Activated CD4-positive, alpha-beta T cell treated with anti-CD3 and anti-CD28 coated beads, Interleukin-2, amount 50 U/mL, for 24 hours (primary cell): ENCODE measurements around the gene DGUOK.

Experiments
- DNase-seq, 2 donors: peaks; one replicate each; pipeline ENCODE4 v3.0.0-alpha.2; 2020; ENCODE audit warnings: low read depth in 1 of 2, low spot score in 1 of 2

DGUOK gene

DNA sequence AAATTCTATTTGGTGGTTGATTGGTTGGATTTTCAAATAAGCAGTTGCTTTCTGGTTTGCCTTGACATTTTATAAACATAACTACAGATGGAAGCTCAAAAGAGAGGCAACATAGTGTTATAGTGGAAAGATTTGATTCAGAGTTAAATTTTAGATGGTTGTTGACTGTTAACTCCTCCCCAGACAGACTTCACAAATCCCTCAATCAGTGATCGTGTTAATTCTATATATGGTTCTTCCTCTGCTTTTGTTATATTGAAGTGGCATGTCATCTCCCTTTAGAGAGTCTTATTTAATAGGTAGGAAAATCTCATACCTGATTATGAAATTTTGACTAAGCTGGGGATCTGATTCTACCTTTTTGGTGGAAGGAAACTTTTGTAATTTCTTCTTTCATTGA, 19.5 kb downstream of the DGUOK start:
- DNase-seq = no peak

- no peak for DNase-seq
These were observed 20.0 kb downstream of the DGUOK start for GRCh38 chr2:73946666-73947065.

DNA sequence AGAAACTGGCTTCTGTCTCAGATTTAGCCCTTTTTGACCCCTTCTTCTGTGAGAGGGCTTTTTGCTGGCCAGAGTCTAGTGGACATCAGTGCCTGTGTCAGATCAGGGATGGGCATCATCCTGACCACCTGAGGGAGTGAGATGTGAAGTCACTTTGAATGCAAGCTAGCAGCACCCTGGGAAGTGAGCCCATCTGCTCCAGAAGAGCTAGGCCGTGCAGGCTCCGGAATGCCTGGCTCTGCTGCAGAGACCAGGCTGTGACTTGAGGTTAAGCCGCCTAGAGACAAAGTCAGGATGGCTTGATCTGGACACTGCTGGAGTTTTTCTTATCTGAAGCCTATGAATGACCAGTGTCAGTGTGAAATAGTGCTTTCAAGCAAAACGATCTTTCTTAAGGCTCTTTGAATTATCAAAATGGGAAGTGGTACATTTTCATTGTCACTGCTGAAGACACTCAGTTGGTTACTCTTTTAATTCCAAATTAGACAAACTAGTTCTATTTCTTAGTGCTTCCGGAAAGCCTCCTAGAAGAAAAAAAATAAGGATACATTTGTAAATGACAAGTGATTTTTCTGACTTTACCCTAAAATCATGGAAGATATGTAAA, 20.8 kb downstream of the DGUOK start:
- DNase-seq = no peak

- DNase-seq = no peak
These were observed 23.1 kb downstream of the DGUOK start for GRCh38 chr2:73949802-73950201.

DNA sequence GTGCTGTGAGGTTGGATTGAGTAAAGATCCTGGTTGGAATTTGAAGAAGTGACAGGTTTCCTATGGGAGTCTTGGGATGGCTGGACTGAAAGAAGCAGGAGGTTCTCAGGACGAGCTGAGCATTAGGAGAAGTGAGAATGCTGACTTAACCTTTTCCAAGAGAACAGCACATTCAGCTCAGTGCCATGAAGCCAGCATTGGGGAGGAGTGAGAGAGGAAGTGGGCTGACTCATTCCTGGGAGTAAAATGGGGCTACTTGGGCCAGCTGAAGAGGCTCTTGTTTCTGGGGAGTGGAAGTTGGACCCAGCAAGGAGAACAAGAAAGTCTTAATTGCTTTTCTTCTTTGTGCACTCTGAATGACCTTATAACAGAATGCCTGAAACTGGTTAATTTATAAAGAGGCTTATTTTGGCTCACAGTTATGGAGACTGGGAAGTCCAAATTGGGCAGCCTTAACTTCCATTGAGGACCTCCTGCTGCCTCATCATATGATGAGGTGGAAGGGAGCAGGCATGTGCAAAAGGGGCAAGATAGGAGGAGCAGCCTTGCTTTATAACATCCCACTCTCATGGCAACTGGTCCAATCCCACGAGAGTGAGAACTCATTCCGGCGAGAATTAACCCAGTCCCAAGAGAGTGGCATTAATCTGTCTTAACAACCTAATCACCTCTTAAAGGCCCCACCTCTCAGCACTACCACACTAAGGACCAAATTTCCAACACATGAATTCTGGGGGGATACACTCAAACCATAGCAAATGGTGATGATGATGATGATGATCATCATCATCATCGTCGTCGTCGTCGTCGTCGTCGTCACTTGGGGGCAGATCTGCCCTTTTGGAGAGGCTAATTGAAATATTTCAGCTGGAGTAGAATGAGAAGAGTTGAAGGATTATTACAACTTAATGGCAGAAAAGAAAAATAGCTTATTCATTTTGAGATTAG, 26.1 kb downstream of the DGUOK start:
- no peak for DNase-seq

DNA sequence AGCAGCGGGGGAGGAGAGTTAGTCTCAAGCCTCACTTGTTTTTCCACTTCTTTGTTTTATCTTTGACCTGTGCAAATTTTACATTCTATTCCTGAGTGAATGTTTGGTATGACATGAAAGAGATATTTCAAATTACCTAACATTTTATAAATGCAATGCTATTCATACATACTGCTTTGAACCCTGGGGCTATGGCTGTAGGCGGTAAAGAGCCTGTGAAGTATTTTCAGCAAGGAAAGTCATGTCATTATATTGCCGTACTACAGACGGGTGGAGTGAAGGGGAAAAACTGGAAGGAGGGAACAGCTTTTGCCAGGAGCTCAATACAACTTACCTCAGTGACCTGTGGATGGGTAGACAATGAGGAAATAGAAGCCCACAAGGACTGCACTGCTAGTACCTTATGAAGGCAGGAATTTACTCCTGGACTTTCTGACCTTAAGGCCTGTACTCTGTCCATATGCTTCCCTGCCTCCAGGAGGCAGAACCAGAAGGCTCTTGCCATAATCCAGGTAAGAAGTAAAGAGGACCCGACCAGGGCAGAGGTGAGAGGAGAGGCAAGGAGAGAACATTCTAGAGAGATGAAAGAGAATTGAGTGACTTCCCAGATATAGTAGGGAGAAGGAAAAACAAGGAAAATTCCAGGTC, 29.7 kb downstream of the DGUOK start:
- DNase-seq = no peak

DNA sequence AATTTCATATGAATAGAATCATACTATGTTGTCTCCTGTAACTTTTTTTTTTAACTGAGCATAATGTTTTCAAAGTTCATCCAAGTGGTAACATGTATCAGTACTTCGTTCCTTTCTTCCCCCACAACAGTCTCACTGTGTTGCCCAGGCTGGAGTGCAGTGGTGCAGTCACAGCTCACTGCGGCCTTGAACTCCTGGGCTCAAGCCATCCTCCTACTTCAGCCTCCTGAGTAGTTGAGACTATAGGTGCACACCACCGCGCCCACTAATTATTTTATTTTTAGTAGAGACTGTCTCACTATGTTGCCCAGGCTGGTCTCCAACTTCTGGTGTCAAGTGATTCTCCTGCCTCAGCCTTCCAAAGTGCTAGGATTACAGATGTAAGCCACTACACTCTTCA, 34.6 kb downstream of the DGUOK start:
- DNase-seq = no peak

- no peak for DNase-seq
These were observed 35.3 kb downstream of the DGUOK start for GRCh38 chr2:73961823-73962615.

DNA sequence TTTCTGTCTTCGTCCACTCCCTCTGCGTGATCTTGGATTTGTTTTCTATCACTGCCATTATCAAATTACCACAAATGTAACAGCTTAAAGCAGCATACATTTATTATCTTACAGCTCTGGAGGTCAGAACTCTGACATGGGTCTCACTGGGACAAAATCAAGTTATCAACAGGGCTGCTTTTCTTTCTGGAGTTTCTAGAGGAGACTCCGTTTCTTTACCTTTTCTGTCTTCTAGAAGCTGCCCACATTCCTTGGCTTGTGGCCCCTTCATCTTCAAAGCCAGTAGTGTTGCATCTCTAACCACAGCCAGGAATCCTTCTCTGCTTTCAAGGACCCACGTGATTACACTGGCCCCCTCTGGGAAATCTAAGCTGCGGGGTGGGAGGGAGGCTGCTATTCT, 36.1 kb downstream of the DGUOK start:
- no peak for DNase-seq

- peak in 1 of 2 donors; percentile 30 for DNase-seq
These were observed 36.9 kb downstream of the DGUOK start for GRCh38 chr2:73963385-73964120.

GRCh38 chr2:73964223-73964622, 37.5 kb downstream of the DGUOK start:
- DNase-seq = no peak

DNA sequence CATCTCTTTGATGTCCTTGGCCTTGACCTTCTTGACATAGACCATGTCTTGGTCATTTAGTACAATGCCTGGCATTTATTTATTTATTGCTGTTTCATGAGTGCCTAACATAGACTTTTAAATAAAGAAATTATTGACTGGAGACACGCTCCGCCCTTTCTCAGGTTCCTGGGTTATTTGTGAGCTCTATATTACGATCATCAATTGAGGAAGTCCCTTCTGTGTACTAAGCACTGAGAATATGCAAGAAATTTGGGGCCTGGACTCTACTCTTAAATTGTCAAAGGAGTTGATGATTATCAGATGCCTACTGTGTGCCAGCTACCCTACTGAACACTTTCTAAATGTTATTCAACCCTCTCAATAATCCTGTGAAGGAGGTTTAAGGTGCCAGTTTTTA, 38.4 kb downstream of the DGUOK start:
- no peak for DNase-seq

DNA sequence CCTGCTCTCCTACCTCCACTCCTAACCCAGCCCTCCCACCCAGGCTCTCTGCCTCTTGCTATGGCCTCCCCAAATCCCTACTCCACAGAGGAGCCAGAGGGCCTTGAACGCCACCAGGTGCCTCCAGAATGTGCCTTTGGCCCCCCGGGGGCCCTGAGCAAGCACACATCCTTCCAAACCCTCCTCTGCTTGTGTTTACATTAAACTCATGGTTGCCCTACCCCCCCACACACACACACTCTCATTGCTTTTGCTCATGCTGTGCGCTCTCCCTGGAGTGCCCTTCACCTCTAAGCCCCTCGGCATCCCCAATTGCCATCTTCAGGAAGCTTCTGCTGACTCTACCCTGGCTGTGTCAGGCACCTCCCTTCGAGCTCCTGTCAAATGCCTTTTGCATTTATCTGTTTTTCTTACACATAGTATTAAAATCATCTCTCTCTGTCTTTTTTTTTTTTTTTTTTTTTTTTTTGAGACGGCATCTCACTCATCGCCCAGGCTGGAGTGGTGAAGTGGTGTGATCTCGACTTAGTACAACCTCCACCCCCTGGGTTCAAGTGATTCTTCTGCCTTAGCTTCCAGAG, 41.8 kb downstream of the DGUOK start:
- DNase-seq = no peak

DNA sequence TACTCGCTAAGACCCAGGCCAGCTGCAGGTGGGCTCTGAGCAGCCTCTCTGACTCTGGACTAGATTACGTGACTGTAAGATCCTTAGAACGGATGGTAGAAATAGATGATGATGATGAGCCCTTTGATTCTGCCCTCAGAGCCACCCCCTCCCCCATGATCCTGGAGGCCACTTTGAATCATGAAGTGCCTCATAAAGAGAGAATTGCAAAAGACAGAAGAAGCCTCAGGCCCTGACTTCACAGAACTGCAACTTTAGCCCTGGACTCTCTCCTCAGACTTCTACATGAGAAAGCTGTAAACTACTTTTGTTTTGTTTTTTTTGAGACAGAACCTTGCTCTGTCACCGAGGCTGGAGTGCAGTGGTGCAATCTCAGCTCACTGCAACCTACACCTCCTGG, 42.7 kb downstream of the DGUOK start:
- DNase-seq = no peak

GRCh38 chr2:73970141-73970803, 43.6 kb downstream of the DGUOK start:
- DNase-seq = no peak

DNA sequence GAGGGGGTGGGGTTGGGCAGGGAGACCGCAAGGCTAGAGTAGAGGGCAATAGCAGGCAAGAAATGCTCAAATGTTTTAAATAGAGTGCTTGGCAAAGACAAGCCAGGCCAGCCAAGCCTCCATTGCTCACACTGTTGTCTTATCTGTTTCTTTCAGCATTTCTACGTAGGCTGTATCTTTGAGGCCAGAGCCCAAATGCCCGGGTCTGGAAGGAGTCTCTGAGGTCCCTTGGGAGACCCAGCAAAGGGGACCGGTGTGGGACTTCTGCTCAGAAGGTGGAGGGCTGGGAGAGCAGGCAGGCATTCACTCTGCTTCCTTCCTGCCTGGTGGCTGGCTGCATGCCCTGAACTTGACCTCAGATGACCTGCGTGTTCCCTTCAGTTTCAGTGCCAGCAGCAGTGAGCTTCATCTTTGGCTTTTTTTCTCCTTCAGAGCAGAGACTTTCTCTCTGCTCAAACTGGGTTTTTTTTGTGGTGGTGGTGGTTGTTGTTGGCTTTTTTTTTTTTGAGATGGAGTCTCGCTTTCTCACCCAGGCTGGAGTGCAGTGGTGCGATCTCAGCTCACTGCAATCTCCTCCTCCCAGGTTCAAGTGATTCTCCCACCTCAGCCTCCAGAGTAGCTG, 44.3 kb downstream of the DGUOK start:
- no peak for DNase-seq

GRCh38 chr2:73971722-73972121, 45.0 kb downstream of the DGUOK start:
- no peak for DNase-seq

GRCh38 chr2:73972846-73973245, 46.2 kb downstream of the DGUOK start:
- no peak for DNase-seq

DNA sequence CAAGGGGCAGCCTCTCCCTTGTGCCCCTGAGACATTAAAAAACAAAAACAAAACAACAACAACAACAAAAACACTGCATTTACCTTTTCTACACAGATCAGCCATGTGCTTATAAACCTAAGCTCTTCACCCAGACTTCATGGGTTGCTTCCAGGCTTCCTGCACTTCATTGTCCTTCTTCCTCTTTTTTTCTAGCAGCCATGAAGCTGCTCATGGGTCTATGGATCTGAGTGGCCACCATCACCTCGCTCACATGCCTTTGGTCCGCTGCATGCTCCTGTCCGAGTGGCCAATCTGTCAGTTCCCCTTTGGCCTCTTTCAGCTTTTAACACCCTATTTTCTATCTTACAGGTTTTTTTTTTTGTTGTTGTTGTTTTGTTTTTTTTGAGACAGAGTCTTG, 49.1 kb downstream of the DGUOK start:
- no peak for DNase-seq
